Activated CD8-positive, alpha-beta memory T cell treated with anti-CD3 and anti-CD28 coated beads for 1 hour (primary cell): ENCODE results near the gene PPFIA3.
"Not testable (repeated sequence)": the region's sequence is repeated elsewhere in the genome, so short reads cannot be mapped to it uniquely, and the experiment has no call there.

Experiments
- DNase-seq, 2 donors: peaks; one replicate each; pipeline ENCODE4 v3.0.0-alpha.2; 2020; ENCODE audit warnings: low read depth in 1 of 2; ENCODE audit errors: extremely low read depth in 1 of 2

PPFIA3 gene

GRCh38 chr19:49121841-49122240 lies 2.5 kb downstream of the PPFIA3 start:
- DNase-seq: not testable (repeated sequence)

DNA sequence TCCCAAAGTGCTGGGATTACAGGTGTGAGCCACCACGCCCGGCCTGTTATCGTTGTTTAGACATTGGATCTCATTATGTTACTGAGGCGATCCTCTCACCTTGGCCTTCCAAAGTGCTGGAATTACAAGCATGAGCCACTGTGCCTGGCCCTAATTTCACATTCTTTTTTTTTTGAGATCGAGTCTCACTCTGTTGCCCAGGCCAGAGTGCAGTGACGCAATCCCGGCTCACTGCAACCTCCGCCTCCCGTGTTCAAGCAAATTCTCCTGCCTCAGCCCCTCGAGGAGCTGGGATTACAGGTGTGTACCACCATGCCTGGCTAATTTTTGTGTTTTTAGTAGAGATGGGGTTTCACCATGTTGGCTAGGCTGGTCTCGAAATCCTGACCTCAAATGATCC lies 3.9 kb downstream of the PPFIA3 start:
- not testable (repeated sequence) for DNase-seq

- DNase-seq: no peak
These were observed 5.8 kb downstream of the PPFIA3 start for GRCh38 chr19:49125025-49125731.

DNA sequence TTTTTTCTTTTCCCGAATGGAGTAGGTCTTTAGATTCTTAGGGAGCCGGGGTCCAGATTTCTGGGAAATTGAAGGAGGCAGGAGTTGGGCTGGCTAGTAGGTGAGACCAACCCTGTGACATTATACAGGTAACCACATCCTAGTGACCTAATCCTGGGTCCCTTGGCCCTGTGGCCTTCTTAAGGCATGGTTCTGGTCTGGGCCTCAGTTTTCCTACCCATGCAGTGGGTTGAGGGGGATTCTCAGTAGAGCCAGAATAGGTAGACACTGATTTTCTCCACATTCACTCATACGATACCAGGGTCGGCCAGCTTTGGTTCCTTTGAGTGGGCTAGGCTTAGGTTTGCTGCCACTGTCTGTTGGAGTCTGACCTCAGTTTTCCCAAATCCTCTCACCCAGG lies 7.2 kb downstream of the PPFIA3 start:
- no peak for DNase-seq

GRCh38 chr19:49127225-49127624 lies 7.9 kb downstream of the PPFIA3 start:
- DNase-seq: not testable (repeated sequence)

DNA sequence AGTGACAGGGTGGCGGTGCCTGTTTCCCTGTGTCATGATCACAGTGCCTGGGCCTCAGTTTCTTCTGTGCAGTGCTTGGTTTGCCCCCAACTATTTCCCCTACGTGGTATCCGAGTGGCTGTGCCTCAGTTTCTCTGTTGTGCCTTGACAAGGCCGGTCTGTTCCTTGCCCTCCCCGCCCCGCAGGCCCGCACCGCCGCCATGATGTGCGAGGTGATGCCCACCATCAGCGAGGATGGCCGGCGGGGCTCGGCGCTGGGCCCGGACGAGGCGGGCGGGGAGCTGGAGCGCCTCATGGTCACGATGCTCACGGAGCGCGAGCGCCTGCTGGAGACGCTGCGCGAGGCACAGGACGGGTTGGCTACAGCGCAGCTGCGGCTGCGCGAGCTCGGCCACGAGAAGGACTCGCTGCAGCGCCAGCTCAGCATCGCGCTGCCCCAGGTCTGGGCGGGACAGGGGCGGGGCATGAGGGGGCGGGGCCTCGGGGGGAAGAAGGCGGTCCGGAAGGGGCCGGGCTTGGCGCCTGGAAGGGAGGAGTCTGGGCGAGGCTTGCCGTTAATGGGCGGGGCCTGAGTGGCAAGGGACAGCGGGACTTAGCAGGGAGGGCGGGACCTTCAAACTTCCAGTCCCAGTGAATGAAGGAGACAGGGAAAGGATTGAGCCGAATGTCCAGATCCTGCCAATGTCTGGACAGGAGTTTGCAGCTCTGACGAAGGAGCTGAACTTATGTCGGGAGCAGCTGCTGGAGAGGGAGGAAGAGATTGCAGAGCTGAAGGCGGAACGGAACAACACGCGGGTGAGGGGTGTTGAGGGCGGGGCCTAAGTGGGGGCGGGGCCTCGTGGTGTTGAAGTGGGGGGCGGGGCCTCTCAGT lies 8.6 kb downstream of the PPFIA3 start:
- DNase-seq: peak; percentile 82 to 91

GRCh38 chr19:49128545-49129237 lies 9.3 kb downstream of the PPFIA3 start:
- no peak for DNase-seq

- no peak for DNase-seq
These were observed 9.9 kb downstream of the PPFIA3 start for GRCh38 chr19:49129238-49129583.

DNA sequence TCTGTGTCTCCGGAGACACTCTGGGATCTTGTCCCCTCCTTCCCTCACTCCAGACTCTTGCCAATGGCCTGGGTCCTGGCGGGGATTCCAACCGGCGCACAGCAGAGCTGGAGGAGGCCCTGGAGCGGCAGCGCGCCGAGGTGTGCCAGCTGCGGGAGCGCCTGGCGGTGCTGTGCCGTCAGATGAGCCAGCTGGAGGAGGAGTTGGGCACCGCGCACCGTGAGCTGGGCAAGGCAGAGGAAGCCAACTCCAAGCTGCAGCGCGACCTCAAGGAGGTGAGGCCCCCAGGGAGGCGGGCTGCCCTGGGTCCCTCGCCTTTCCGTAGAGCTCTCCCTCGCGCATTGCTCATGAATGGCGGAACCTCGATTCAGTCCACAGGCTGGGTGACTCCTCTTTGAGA lies 11.0 kb downstream of the PPFIA3 start:
- DNase-seq: no peak

- DNase-seq: no peak
These were observed 13.7 kb downstream of the PPFIA3 start for GRCh38 chr19:49132974-49133609.

- peak in 1 of 2 donors; percentile 35 for DNase-seq
These were observed 14.5 kb downstream of the PPFIA3 start for GRCh38 chr19:49133621-49134454.

GRCh38 chr19:49135686-49136085 lies 16.3 kb downstream of the PPFIA3 start:
- DNase-seq: no peak

DNA sequence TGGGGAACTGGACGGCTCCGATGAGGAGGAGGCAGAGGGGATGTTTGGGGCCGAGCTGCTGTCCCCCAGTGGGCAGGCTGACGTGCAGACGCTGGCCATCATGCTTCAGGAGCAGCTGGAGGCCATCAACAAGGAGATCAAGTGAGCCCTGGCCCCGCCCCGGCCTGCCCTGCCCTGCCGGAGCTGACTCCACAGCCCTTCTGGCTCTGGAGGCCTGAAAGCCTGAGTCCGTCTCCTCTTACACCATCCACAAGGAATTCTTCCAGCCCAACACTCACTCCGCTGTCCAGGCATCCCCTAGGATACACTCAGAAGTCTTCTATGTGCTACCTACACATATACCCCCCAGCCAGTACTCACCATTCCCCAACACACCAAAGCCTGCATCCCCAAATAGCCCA lies 17.4 kb downstream of the PPFIA3 start:
- no peak for DNase-seq

DNA sequence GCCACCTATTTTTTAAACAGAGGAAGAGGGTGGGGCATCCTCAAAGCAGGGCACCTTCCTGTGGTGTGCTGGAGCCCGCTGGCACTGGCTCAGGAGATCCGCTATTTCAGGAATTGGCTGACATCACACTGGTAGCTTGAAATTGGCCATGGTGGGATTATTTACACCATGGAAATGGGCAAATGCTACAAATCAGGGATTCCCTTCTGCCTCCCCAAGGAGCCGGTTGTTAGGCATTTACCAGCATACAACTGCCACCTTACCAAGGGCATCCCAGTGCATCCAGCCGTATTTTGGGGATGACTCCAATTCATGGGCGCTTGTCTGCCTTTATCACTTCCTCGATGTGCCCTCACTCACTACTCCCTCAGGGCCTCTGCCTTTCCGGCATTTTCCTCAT lies 21.6 kb downstream of the PPFIA3 start:
- no peak for DNase-seq

GRCh38 chr19:49141352-49141751 lies 22.0 kb downstream of the PPFIA3 start:
- no peak for DNase-seq

GRCh38 chr19:49142866-49143335 lies 23.6 kb downstream of the PPFIA3 start:
- peak in 1 of 2 donors; percentile 37 for DNase-seq

GRCh38 chr19:49145573-49146407 lies 26.4 kb downstream of the PPFIA3 start:
- DNase-seq: peak in 1 of 2 donors; percentile 65

- DNase-seq: not testable (repeated sequence)
These were observed 27.0 kb downstream of the PPFIA3 start for GRCh38 chr19:49146408-49146770.

DNA sequence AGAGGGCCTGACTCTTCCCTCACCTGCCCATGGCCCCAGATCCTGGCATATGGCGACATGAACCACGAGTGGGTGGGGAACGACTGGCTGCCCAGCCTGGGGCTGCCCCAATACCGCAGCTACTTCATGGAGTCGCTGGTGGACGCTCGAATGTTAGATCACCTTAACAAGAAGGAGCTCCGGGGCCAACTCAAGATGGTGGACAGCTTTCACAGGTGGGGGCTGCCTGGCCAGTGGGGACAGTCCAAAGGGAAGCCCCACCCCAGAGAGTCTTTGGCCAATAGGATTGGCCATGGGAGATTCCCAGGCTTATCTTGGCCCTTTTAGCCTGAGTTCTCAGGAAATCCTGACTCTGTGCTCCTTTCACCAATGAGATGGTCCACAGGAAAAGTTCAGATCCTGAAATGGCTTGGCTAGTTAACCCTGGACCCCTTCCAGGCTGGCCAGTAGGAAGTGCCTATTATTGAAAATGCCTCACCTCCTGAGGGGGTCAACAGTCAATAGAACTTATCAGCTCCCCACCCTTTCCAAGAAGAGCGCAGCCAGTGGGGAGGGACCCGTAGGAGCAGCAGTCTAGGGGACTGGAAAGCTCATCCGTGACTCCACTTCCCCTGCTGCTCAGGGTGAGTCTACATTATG lies 28.8 kb downstream of the PPFIA3 start:
- no peak for DNase-seq
